Measurements from ENCODE around the gene KIF5B. TPM values are rescaled to one million over a fixed set of nuclear protein-coding genes. Genes with fewer than 3 reads are reported as not detected.
"Not testable (repeated sequence)": the region's sequence is repeated elsewhere in the genome, so short reads cannot be mapped to it uniquely, and the experiment has no call there.

Gene KIF5B
- total RNA-seq, 2 donors from 2014 or later: 48.5 to 95.1 TPM

DNA sequence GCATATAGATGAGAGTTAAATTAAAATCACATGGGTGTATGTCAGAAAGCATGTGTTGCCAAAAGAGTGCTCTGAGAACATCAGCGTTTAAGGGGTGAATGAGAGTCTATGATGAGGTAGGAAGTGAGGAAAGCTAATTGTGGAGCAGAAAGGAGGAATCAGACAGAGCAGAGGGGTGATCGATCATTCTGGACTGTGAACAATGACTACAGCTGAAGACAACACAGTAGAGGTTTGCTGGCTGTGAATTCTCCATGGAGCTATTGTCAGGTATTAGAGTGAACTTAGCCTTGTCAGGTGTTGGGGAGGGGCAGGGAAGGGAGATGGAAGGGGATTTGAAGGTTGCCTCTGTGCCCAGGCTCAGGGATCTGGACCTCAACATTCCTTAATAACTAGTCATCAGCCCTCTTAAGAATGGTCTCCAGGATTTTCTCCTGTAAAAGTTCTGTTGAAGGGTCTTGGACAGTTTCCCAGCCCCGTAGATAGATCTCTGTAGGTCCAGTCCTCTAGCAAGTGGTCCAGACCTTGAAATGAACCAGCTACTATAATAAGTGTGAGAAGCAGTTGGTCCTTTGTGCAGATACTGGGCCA, 57.1 kb downstream of the KIF5B start:
- H3K36me3 Mint-ChIP-seq: no peaks in the 10 kb centered on the region
- H3K27ac Mint-ChIP-seq: no peak overlapping the region
- DNase-seq (ENCODE audit: low spot score in 2 of 2): no peak
- H3K9me3 Mint-ChIP-seq: no peaks in the 10 kb centered on the region
- ATAC-seq: no peak

GRCh38 chr10:31994926-31995325, 61.3 kb downstream of the KIF5B start:
- Mint-ChIP-seq H3K36me3 (no peaks in the 10 kb centered on the region), H3K9me3 (no peaks in the 10 kb centered on the region), H3K27ac (no peak overlapping the region)
- DNase-seq (ENCODE audit: low spot score in 2 of 2) (no peak), ATAC-seq (no peak)

DNA sequence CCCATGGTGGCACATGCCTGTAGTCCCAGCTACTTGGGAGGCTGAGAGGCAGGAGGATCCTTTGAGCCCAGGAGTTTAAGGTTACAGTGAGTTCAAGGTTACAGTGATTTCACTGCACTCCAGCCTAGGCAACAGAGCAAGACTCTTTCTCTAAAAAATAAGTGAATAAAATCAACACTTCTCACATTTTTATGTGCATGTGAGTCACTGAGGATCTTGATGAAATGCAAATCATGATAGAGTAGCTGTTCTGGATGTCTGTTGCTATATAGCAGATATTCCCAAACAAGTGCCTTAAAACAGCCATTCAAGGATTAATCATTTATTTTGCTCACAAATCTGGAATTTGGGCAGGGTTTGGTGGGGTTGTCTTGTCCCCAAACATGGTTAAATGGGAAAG, 65.3 kb downstream of the KIF5B start:
- ATAC-seq: no peak
- no peaks in the 10 kb centered on the region for H3K36me3 Mint-ChIP-seq
- DNase-seq (ENCODE audit: low spot score in 2 of 2): no peak
- H3K27ac Mint-ChIP-seq: no peak overlapping the region
- H3K9me3 Mint-ChIP-seq: peaks cover 0 to 3% of the 10 kb centered on the region in 2 donors

DNA sequence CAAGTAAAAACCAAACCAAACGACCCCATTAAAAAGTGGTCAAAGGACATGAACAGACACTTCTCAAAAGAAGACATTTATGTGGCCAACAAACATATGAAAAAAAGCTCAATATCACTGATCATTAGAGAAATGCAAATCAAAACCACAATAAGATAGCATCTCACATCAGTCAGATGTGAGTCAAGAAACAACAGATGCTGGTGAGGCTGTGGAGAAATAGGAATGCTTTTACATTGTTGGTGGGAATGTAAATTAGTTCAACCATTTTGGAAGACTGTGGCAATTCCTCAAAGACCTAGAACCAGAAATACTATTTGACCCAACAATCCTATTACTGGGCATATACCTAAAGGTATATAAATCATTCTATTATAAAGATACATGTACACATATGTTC, 68.4 kb downstream of the KIF5B start:
- H3K9me3 Mint-ChIP-seq: not testable (repeated sequence)

GRCh38 chr10:31982111-31982510, 74.1 kb downstream of the KIF5B start:
- H3K36me3 Mint-ChIP-seq: no peaks in the 10 kb centered on the region
- H3K9me3 Mint-ChIP-seq: no peaks in the 10 kb centered on the region
- ATAC-seq (no peak), DNase-seq (ENCODE audit: low spot score in 2 of 2) (no peak)
- H3K27ac Mint-ChIP-seq: no peak overlapping the region

More for the DNA sequence above, 68.4 kb downstream of the KIF5B start:
- not testable (repeated sequence) for H3K36me3 Mint-ChIP-seq; DNase-seq (ENCODE audit: low spot score in 2 of 2); ATAC-seq; H3K27ac Mint-ChIP-seq

- no peaks in the 10 kb centered on the region for H3K9me3 Mint-ChIP-seq
- DNase-seq (ENCODE audit: low spot score in 2 of 2): no peak
- no peak for ATAC-seq
- H3K27ac Mint-ChIP-seq: no peak overlapping the region
- no peaks in the 10 kb centered on the region for H3K36me3 Mint-ChIP-seq
Observed at GRCh38 chr10:31980471-31980870, 75.8 kb downstream of the KIF5B start.

GRCh38 chr10:31979071-31979470, 77.2 kb downstream of the KIF5B start:
- not testable (repeated sequence) for DNase-seq (ENCODE audit: low spot score in 2 of 2); H3K36me3 Mint-ChIP-seq; H3K27ac Mint-ChIP-seq; H3K9me3 Mint-ChIP-seq; ATAC-seq

GRCh38 chr10:31978156-31978483, 78.1 kb downstream of the KIF5B start:
- Mint-ChIP-seq H3K36me3 (no peaks in the 10 kb centered on the region), H3K27ac (no peak overlapping the region), H3K9me3 (no peaks in the 10 kb centered on the region)
- DNase-seq (ENCODE audit: low spot score in 2 of 2) (no peak), ATAC-seq (no peak)

- ATAC-seq (peak in 1 of 2 donors; percentile 34), DNase-seq (ENCODE audit: low spot score in 2 of 2) (no peak)
- H3K9me3 Mint-ChIP-seq: no peaks in the 10 kb centered on the region
- no peak overlapping the region for H3K27ac Mint-ChIP-seq
- no peaks in the 10 kb centered on the region for H3K36me3 Mint-ChIP-seq
Observed at GRCh38 chr10:31977440-31978155, 78.6 kb downstream of the KIF5B start.

- Mint-ChIP-seq H3K9me3 (no peaks in the 10 kb centered on the region), H3K27ac (no peak overlapping the region), H3K36me3 (no peaks in the 10 kb centered on the region)
- DNase-seq (ENCODE audit: low spot score in 2 of 2) (no peak), ATAC-seq (no peak)
Observed at GRCh38 chr10:31975157-31975765, 81.0 kb downstream of the KIF5B start.

DNA sequence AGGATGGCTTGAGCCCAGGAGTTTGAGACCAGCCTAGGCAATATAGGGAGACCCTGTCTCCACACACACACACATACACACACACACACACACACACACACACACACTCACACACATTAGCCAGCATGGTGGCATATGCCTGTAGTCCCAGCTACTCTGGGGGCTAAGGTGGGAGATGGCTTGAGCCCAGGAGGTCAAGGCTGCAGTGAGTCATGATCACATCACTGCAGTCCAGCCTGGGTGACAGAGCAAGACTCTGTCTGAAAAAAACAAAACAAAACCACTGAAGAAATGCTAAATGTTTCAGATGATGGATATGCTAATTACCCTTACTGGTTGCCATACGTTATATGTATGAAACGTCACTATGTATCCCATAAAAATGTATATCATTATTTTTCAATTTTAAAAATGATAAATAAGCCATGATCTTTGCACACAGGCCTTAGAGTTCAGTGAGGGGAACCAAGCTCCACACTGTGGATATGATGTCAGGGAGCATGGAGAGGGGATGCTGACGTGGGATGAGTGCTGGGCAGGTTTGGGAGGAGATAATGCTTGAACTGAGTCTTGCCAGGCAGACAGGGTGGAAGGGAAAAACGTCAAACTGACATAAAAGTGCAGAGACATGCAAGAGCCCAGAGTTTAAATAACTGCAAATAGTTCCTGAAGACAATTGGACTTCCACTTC, 81.6 kb downstream of the KIF5B start:
- H3K9me3 Mint-ChIP-seq: no peaks in the 10 kb centered on the region
- ATAC-seq (no peak), DNase-seq (ENCODE audit: low spot score in 2 of 2) (no peak)
- H3K27ac Mint-ChIP-seq: no peak overlapping the region
- no peaks in the 10 kb centered on the region for H3K36me3 Mint-ChIP-seq

DNA sequence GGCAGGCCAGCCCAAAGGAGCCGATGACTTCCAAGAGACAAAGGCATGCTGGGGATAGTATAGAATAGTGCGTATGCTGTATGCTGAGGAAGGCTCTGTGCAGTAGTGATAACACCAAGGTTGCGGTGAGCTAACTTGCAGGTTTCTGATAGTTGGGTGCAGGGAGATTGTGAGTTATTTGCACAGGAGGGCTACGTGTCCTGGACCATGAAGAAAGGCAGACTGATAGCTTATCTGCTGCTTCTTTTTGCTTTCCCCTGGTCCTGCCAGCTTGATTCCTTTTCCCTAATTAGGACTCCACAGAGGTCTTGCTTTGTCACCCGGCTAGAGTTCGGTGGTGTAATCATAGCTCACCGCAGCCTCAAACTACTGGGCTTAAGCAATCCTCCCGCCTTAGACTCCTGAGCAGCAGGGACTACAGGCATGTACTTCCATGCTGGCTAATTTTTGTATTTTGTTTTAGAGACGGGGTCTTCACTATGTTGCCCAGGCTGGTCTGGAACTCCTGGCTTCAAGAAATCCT, 83.6 kb downstream of the KIF5B start:
- ATAC-seq (no peak), DNase-seq (ENCODE audit: low spot score in 2 of 2) (no peak)
- H3K36me3 Mint-ChIP-seq: no peaks in the 10 kb centered on the region
- H3K9me3 Mint-ChIP-seq: no peaks in the 10 kb centered on the region
- no peak overlapping the region for H3K27ac Mint-ChIP-seq

GRCh38 chr10:31969847-31970246, 86.4 kb downstream of the KIF5B start:
- not testable (repeated sequence) for H3K36me3 Mint-ChIP-seq; DNase-seq (ENCODE audit: low spot score in 2 of 2); ATAC-seq; H3K9me3 Mint-ChIP-seq; H3K27ac Mint-ChIP-seq

DNA sequence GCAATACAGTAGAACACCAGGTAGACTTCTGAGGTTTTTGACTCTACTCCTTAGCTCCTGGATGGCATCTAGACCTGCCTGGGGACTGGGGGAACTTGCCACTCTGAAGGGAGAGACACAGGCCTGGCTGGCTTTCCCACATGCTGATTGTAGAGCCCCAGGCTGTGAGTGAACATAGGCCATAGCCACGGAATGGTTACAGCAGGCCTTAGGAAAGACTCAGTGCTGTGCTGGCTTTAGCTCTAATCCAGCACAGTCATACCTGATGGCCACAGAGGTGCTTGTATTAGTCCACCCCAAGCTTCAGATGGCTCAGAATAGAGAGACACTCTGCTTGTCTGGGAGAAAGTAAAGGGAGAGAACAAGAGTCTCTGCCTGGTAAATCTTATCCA, 92.6 kb downstream of the KIF5B start:
- no peaks in the 10 kb centered on the region for H3K9me3 Mint-ChIP-seq
- no peak for ATAC-seq
- DNase-seq (ENCODE audit: low spot score in 2 of 2): no peak
- no peaks in the 10 kb centered on the region for H3K36me3 Mint-ChIP-seq
- peak overlapping the region in 1 of 2 donors; percentile 10 for H3K27ac Mint-ChIP-seq

DNA sequence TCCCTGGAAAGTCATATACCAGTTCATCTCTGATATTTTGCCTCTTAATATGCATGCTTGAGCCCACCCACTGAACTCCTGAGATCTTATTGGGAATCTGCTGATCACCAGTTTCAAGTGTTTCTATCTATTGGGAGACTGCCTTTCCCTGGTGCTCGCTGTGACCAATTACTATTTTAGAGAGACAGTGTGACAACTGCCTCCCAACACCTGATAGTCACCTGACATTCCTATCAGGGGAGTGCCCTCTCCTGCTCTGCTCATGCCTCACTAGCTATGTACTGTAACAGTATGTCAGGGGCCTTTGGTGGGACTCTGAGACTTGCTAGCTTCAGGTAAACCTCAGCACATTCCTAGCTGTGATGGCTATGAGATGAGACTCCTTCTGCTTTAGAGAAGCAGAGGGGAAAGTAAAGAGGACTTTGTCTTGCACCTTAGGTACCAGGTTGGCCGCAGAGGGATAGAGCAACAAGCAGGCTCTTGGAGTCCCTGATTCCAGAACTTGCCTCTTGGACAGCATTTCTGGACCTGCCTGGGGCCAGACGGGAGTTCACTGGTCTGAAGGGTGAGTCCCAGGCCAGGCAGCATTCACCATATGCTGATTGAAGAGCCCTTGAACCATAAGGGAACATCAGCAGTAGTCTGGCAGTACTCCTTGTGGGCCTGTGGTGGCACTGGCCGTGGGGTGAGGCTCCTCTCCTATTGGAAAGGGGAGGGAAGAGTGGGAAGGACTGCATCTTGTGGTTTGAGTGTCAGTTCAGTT, 93.2 kb downstream of the KIF5B start:
- ATAC-seq (no peak), DNase-seq (ENCODE audit: low spot score in 2 of 2) (no peak)
- Mint-ChIP-seq H3K9me3 (no peaks in the 10 kb centered on the region), H3K27ac (peak overlapping the region in 1 of 2 donors; percentile 10), H3K36me3 (no peaks in the 10 kb centered on the region)

- DNase-seq (ENCODE audit: low spot score in 2 of 2): no peak
- H3K36me3 Mint-ChIP-seq: peaks cover 0 to under 1% of the 10 kb centered on the region in 2 donors
- peak; percentile 64 to 95 for ATAC-seq
- no peak overlapping the region for H3K27ac Mint-ChIP-seq
- H3K9me3 Mint-ChIP-seq: peaks cover 0 to under 1% of the 10 kb centered on the region in 2 donors
Observed at GRCh38 chr10:31961277-31962074, 94.7 kb downstream of the KIF5B start.

All from activated naive CD4-positive, alpha-beta T cell treated with anti-CD3 and anti-CD28 coated beads, Interleukin-2, amount 50 U/mL, for 72 hours (primary cell).